Vagina (tissue), 2 donors: ENCODE measurements around the gene CASKIN1. TPM values are rescaled to one million over a fixed set of nuclear protein-coding genes. Genes with fewer than 3 reads are reported as not detected.

Experiments used
- DNase-seq, 2 donors: peaks; one replicate each; pipeline ENCODE4 v3.0.0-alpha.2; 2017; ENCODE audit errors: extremely low spot score in 2 of 2
- H3K27ac ChIP-seq: fragments of 200-600 bp; sonication (generic); one replicate; pipeline ENCODE4 v1.5.1; 2019
- H3K27me3 ChIP-seq: fragments of 200-600 bp; sonication (generic); one replicate; pipeline ENCODE4 v1.5.1; 2019
- H3K36me3 ChIP-seq, 2 donors: fragments of 200-600 bp; sonication (generic); one replicate each; pipeline ENCODE4 v1.5.1; 2017 to 2019
- H3K4me1 ChIP-seq: fragments of 200-600 bp; sonication (generic); one replicate; pipeline ENCODE4 v1.5.1; 2019
- H3K4me3 ChIP-seq, 2 donors: fragments of 200-600 bp; sonication (generic); 1 replicate in 1 of 2; 2 replicates in 1 of 2; pipeline ENCODE4 v1.5.1; 2016 to 2019
- H3K9me3 ChIP-seq: fragments of 200-600 bp; sonication (generic); one replicate; pipeline ENCODE4 v1.5.1; 2019
- POLR2A ChIP-seq, 2 donors: fragments of 450-650 bp; IDR thresholded peaks; one replicate each; pipeline ENCODE4 v1.6.1; 2017; ENCODE audit warnings: antibody characterized with exemption in 2 of 2, mild to moderate bottlenecking in 2 of 2, moderate library complexity in 2 of 2
- POLR2AphosphoS5 ChIP-seq, 2 donors: sonication (generic); formaldehyde crosslinking; IDR thresholded peaks; one replicate each; pipeline ENCODE4 v1.9.0; 2017; ENCODE audit warnings: antibody characterized with exemption in 2 of 2, mild to moderate bottlenecking in 2 of 2, low read depth in 1 of 2; ENCODE audit not compliant: insufficient read depth in 1 of 2
- intact Hi-C: fragments of 100-400 bp; cut with DNase I; formaldehyde crosslinking; loops from one replicate; pipeline ENCODE4 v1.15.1; 2023
- total RNA-seq: library from RNA; depleted of rRNA; stranded (reverse); fragments of >200 nt; gene quantifications from one replicate; pipeline ENCODE4 v1.2.3, GENCODE V29; 2016
- TF ChIP-seq, protein P1 (sequence below), 3 experiments: fragments of 450-650 bp in 2 of 3; fragments of 200-600 bp in 1 of 3; sonication (generic) in 1 of 3; IDR thresholded peaks; one replicate each; pipeline ENCODE4 v1.5.1; 2017 to 2019; ENCODE audit warnings: antibody characterized with exemption in 3 of 3, mild to moderate bottlenecking in 2 of 3, moderate library complexity in 2 of 3

CASKIN1 gene
- total RNA-seq, 1 donor from 2014 or later, result 0.25 TPM

DNA sequence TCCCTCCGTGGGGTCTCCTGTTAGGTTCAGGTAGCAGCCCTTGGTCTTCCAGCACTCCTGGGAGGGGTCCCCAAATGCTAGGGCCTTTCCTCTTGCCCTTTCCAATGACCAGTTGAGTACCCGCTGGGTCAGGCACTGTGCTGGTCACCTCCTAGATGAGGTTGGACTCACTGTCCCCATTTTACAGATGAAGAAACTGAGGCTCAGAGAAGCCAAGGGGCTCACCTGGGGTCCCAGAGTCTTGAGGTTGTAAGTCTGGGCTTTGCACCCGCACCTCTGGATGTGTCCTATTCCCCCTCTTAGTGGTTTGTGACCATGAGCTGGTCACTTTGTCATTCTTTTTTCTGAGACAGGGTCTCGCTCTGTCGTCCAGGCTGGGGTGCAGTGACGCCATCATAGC, 1.4 kb upstream of the CASKIN1 start:
- H3K4me1 ChIP-seq, result peaks cover 18% of the 10 kb centered on the region
- peaks cover 11% of the 10 kb centered on the region for H3K27me3 ChIP-seq
- TF ChIP-seq POLR2A (IDR thresholded peaks at IDR 0.05) (no peak), POLR2AphosphoS5 (IDR thresholded peaks at IDR 0.05; ENCODE audit: insufficient read depth in 1 of 2, low read depth in 1 of 2) (no peak)
- TF ChIP-seq, protein P1, sequence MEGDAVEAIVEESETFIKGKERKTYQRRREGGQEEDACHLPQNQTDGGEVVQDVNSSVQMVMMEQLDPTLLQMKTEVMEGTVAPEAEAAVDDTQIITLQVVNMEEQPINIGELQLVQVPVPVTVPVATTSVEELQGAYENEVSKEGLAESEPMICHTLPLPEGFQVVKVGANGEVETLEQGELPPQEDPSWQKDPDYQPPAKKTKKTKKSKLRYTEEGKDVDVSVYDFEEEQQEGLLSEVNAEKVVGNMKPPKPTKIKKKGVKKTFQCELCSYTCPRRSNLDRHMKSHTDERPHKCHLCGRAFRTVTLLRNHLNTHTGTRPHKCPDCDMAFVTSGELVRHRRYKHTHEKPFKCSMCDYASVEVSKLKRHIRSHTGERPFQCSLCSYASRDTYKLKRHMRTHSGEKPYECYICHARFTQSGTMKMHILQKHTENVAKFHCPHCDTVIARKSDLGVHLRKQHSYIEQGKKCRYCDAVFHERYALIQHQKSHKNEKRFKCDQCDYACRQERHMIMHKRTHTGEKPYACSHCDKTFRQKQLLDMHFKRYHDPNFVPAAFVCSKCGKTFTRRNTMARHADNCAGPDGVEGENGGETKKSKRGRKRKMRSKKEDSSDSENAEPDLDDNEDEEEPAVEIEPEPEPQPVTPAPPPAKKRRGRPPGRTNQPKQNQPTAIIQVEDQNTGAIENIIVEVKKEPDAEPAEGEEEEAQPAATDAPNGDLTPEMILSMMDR (IDR thresholded peaks at IDR 0.05), result no peak
- H3K4me3 ChIP-seq, result no peak overlapping the region
- no peak for DNase-seq
- H3K9me3 ChIP-seq, result no peaks in the 10 kb centered on the region
- H3K36me3 ChIP-seq, result no peaks in the 10 kb centered on the region
- no peak overlapping the region for H3K27ac ChIP-seq
- intact Hi-C loops, result no loop called here

DNA sequence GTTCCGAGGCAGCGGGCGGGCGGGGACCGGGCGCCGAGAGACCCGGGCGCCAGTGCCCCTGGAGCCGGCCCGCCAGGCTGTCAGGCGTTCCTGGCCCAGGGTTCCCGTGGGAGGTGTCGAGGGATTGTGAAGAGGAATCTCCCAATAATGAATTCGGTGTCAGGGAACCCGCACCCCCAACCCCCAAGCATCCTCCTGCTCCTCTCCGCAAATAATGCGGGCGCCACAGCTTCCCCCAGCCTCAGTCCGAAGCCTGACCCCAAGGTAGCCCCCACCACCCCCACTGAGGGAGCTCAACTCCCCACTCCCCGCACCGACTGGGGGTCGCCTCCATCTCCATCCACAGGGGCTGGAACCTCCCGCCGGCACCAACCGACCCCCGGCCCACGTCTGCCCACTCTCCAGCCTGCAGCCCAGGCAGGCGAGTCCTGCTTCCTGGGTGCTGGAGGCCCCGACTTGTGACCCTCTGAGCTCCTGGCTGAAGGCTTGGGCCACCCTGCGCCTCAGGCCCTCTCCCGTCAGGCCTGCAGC, 641 bp upstream of the CASKIN1 start:
- peaks cover 11% of the 10 kb centered on the region for H3K27me3 ChIP-seq
- TF ChIP-seq, protein P1 (IDR thresholded peaks at IDR 0.05), result no peak
- TF ChIP-seq POLR2A (IDR thresholded peaks at IDR 0.05), result no peak
- no peak for TF ChIP-seq POLR2AphosphoS5 (IDR thresholded peaks at IDR 0.05; ENCODE audit: insufficient read depth in 1 of 2, low read depth in 1 of 2)

DNA sequence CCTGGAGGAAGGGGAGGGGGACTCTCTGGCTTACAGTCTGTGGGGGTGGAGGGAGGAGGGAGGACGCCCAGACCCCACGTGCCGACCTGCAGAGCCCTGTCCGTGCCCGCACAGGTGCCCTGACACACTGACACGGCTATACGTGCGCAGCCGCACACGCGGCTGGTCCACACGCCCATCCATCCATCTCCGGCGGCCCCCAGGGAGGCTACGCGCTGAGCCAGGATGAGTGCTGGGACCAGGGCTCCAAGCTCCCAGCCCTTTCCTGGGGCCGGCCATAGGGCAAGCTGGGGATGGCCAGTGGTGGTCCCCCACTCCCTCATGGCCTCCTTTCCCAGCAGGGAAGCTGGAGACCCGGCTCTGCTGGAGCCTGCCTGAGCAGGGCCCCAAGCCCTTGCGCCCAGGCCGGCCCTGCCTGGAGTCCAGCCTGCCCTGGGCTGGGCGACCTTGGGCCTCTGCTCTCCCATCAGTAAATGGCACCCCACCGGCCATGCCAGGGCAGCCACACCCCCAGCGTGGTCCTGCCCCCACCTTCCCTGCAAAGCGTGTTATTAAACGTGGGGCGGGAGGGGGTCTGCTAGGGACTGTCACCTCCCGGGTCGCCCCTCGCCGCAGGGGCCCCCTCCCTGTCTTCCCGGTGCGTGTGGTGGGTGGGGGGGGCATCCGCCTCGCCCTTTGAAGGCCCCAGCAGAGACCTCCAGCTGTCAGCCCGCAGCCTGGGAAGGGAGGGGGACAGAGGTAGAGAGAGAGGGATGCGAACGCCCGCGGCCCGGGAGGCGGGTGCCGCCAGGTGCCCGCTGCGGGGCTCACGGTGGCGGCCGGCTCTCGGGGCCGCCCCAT, 863 bp downstream of the CASKIN1 start:
- Histone ChIP-seq H3K4me3 (peak overlapping the region; percentile 36 to 55), H3K27ac (no peak overlapping the region), H3K36me3 (no peaks in the 10 kb centered on the region), H3K27me3 (peaks cover 11% of the 10 kb centered on the region), H3K4me1 (peaks cover 18% of the 10 kb centered on the region), H3K9me3 (no peaks in the 10 kb centered on the region)
- DNase-seq, result no peak
- intact Hi-C loops, result no loop called here
- TF ChIP-seq POLR2A (IDR thresholded peaks at IDR 0.05) (no peak), POLR2AphosphoS5 (IDR thresholded peaks at IDR 0.05; ENCODE audit: insufficient read depth in 1 of 2, low read depth in 1 of 2) (no peak)
- TF ChIP-seq, protein P1 (IDR thresholded peaks at IDR 0.05), result no peak

More for the DNA sequence above, 641 bp upstream of the CASKIN1 start:
- H3K4me3 ChIP-seq, result peak overlapping the region in 1 of 2 donors; percentile 37
- no peak for DNase-seq
- no peak overlapping the region for H3K27ac ChIP-seq
- H3K36me3 ChIP-seq, result no peaks in the 10 kb centered on the region
- H3K4me1 ChIP-seq, result peaks cover 18% of the 10 kb centered on the region
- intact Hi-C loops, result no loop called here
- H3K9me3 ChIP-seq, result no peaks in the 10 kb centered on the region

DNA sequence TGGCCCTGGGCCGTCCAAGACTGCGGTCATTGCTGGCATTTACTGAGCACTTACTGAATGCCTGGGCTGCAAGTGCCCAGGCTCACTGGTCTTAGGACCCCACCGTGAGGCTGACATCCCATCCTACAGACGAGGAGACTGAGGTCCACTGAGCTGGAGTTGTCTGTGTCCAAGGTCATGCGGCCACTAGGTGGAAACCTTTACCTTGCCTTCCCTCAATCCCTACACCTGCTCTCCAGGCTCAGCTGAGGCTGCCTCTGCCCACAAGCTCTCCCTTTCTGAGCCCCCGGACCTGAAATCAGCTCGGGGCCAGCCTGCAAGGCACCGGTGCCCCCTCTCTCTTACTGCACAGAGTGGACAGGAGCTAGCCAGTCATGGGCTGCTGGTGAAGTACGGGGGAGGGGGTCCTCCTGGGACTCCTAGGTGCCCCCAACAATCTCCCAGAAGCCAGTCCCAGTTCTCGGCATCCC, 1.5 kb downstream of the CASKIN1 start:
- peaks cover 11% of the 10 kb centered on the region for H3K27me3 ChIP-seq
- H3K9me3 ChIP-seq, result no peaks in the 10 kb centered on the region
- H3K36me3 ChIP-seq, result no peaks in the 10 kb centered on the region
- DNase-seq, result no peak
- intact Hi-C loops, result no loop called here
- TF ChIP-seq POLR2A (IDR thresholded peaks at IDR 0.05) (no peak), POLR2AphosphoS5 (IDR thresholded peaks at IDR 0.05; ENCODE audit: insufficient read depth in 1 of 2, low read depth in 1 of 2) (no peak)
- TF ChIP-seq, protein P1 (IDR thresholded peaks at IDR 0.05), result no peak
- no peak overlapping the region for H3K4me3 ChIP-seq
- peaks cover 18% of the 10 kb centered on the region for H3K4me1 ChIP-seq
- no peak overlapping the region for H3K27ac ChIP-seq
